Endothelial cell of umbilical vein (primary cell): ENCODE results near the gene C5. TPM values are rescaled to one million over a fixed set of nuclear protein-coding genes. Genes with fewer than 3 reads are reported as not detected.

Experiments
- BruUV-seq: library from RNA; stranded (reverse); fragments of 400-500 nt; replicated peaks from 2 replicates; lab custom pipeline; 2021; lab: Mats Ljungman, UMichigan
- CTCF ChIA-PET: fragments of 300-600, 350-600 bp; sonication (Branson Sonifier 250); formaldehyde crosslinking; loops from one replicate; lab custom pipeline; 2021; ENCODE audit warnings: antibody characterized with exemption, inconsistent platforms; lab: Charles Lee
- POLR2A ChIA-PET: fragments of 300-600, 350-600 bp; sonication (Branson Sonifier 250); formaldehyde crosslinking; loops from one replicate; lab custom pipeline; 2021; ENCODE audit warnings: antibody characterized with exemption, inconsistent platforms; lab: Charles Lee
- DNase-seq: peaks from one replicate; pipeline ENCODE4 v3.0.0-alpha.2; 2011; ENCODE audit warnings: low read depth, low spot score
- FAIRE-seq: peaks from 2 replicates; lab custom pipeline; 2011; peaks lifted over from hg19 to GRCh38; lab: Jason Lieb, UNC
- H2AFZ ChIP-seq: 2 replicates; pipeline ENCODE4 v1.6.0; 2012; ENCODE audit warnings: low read depth, low read length, control low read depth, inconsistent platforms
- H3K27ac ChIP-seq: 2 replicates; pipeline ENCODE4 v1.5.1; 2011; ENCODE audit warnings: low read depth, mild to moderate bottlenecking, control low read depth, low read length, moderate library complexity; ENCODE audit not compliant: insufficient read depth
- H3K27me3 ChIP-seq, 2 experiments: 2 replicates each; pipeline versions ENCODE4 v1.6.0 to v1.6.1; 2011; ENCODE audit warnings: low read length in 2 of 2, mixed read lengths in 1 of 2; ENCODE audit not compliant: control insufficient read depth in 2 of 2, insufficient read depth in 2 of 2
- H3K36me3 ChIP-seq, 2 experiments: 2 replicates in 1 of 2; 3 replicates in 1 of 2; pipeline ENCODE4 v1.5.1; 2011; ENCODE audit warnings: low read length in 2 of 2, mild to moderate bottlenecking in 1 of 2, moderate library complexity in 1 of 2; ENCODE audit not compliant: control insufficient read depth in 2 of 2, insufficient read depth in 2 of 2; ENCODE audit errors: extremely low read depth in 1 of 2
- H3K4me1 ChIP-seq: 3 replicates; pipeline ENCODE4 v1.5.1; 2011; ENCODE audit warnings: mild to moderate bottlenecking, low read length; ENCODE audit not compliant: control insufficient read depth, insufficient read depth; ENCODE audit errors: extremely low read depth
- H3K4me2 ChIP-seq: 2 replicates; pipeline ENCODE4 v1.6.1; 2011; ENCODE audit warnings: low read length, control low read depth, mixed read lengths; ENCODE audit not compliant: insufficient read depth
- H3K4me3 ChIP-seq, 3 experiments: fragments of 200-600 bp in 1 of 3; sonication (generic), shearing (Covaris generic) in 1 of 3; replicated peaks in 1 of 3; 2 replicates each; pipeline ENCODE4 v1.5.1; 2011 to 2016; ENCODE audit warnings: control low read depth in 3 of 3, low read length in 3 of 3, mild to moderate bottlenecking in 2 of 3, inconsistent platforms in 1 of 3, low read depth in 1 of 3, moderate library complexity in 1 of 3; ENCODE audit not compliant: insufficient read depth in 1 of 3
- H3K79me2 ChIP-seq: 2 replicates; pipeline ENCODE4 v1.6.0; 2012; ENCODE audit warnings: low read length, inconsistent platforms; ENCODE audit not compliant: control insufficient read depth, insufficient read depth
- H3K9ac ChIP-seq: replicated peaks from 2 replicates; pipeline ENCODE3; 2011; ENCODE audit warnings: low read length, control low read depth; ENCODE audit not compliant: insufficient read depth; ENCODE audit errors: extremely low read depth
- H3K9me1 ChIP-seq: replicated peaks from 3 replicates; pipeline ENCODE4 v1.6.0; 2011; ENCODE audit warnings: mild to moderate bottlenecking, low read length; ENCODE audit not compliant: control insufficient read depth, insufficient read depth; ENCODE audit errors: extremely low read depth
- H3K9me3 ChIP-seq: replicated peaks from 2 replicates; pipeline ENCODE4 v1.5.1; 2012; ENCODE audit warnings: low read length, inconsistent platforms; ENCODE audit not compliant: control insufficient read depth, insufficient read depth
- H4K20me1 ChIP-seq: replicated peaks from 2 replicates; pipeline ENCODE3; 2011; ENCODE audit warnings: mild to moderate bottlenecking, low read length; ENCODE audit not compliant: control insufficient read depth, insufficient read depth; ENCODE audit errors: extremely low read depth
- EZH2 ChIP-seq: IDR thresholded peaks from 2 replicates; pipeline ENCODE4 v1.6.1; 2012; ENCODE audit warnings: borderline replicate concordance, low read depth, mild to moderate bottlenecking, moderate library complexity, low read length, inconsistent platforms; ENCODE audit not compliant: severe bottlenecking
- FOS ChIP-seq: IDR thresholded peaks from 2 replicates; pipeline ENCODE4 v1.6.1; 2011; ENCODE audit warnings: mild to moderate bottlenecking, low read length, moderate library complexity, borderline replicate concordance; ENCODE audit not compliant: insufficient read depth
- GATA2 ChIP-seq: IDR thresholded peaks from 2 replicates; pipeline ENCODE4 v1.7.0; 2011; ENCODE audit warnings: low read depth, mild to moderate bottlenecking, moderate library complexity, mixed read lengths, low read length; ENCODE audit not compliant: insufficient read length, insufficient read depth
- JUN ChIP-seq: IDR thresholded peaks from 2 replicates; pipeline ENCODE4 v1.6.1; 2011; ENCODE audit warnings: borderline replicate concordance, low read depth; ENCODE audit not compliant: insufficient read length, insufficient read depth
- MYC ChIP-seq: IDR thresholded peaks from one replicate; pipeline ENCODE4 v1.6.1; 2011; ENCODE audit warnings: mild to moderate bottlenecking, low read depth, low read length
- POLR2A ChIP-seq: IDR thresholded peaks from 2 replicates; pipeline ENCODE4 v1.6.1; 2012; ENCODE audit warnings: low read depth, mild to moderate bottlenecking, control low read depth, low read length
- POLR2AphosphoS5 ChIP-seq: IDR thresholded peaks from 2 replicates; pipeline ENCODE4 v1.6.1; 2012; ENCODE audit warnings: low read depth, mild to moderate bottlenecking, control low read depth, low read length, moderate library complexity; ENCODE audit not compliant: insufficient read depth
- dilution Hi-C: fragments of 300-500 bp; cut with MboI; formaldehyde crosslinking; loops from one replicate; pipeline ENCODE4 v1.15.0; 2019; ENCODE audit warnings: low sequenced_read_pairs; ENCODE audit not compliant: extremely low pct_ligation_motif_present
- intact Hi-C: fragments of 100-400 bp; cut with micrococcal nuclease; formaldehyde crosslinking; loops from one replicate; pipeline ENCODE4 v1.10.0; 2022
- polyA plus RNA-seq, 4 experiments: library from polyadenylated mRNA; depleted of rRNA in 3 of 4; stranded (reverse) in 3 of 4; unstranded in 1 of 4; fragments of >200 nt; gene quantifications; 2 replicates each; pipeline versions ENCODE4 v1.2.1 to v1.2.3, GENCODE V29; 2011 to 2012; ENCODE audit warnings: missing spikeins in 1 of 4
- total RNA-seq: library from RNA; stranded (reverse); gene quantifications from 2 replicates; pipeline ENCODE4 v1.2.3, GENCODE V29; 2021
- TF ChIP-seq, protein P1 (sequence below): IDR thresholded peaks from 2 replicates; pipeline ENCODE4 v1.6.1; 2011; ENCODE audit not compliant: insufficient read depth, insufficient read length
- TF ChIP-seq, protein P2 (sequence below), 2 donors: IDR thresholded peaks; 1 replicate in 1 of 2; 2 replicates in 1 of 2; pipeline ENCODE4 v1.5.1; 2011; ENCODE audit warnings: low read length in 2 of 2, mild to moderate bottlenecking in 2 of 2, moderate library complexity in 2 of 2, control low read depth in 1 of 2, inconsistent platforms in 1 of 2, low read depth in 1 of 2; ENCODE audit not compliant: insufficient read depth in 1 of 2; ENCODE audit errors: extremely low read depth in 1 of 2

Gene C5
- total and polyA plus RNA-seq, 2 donors (not counting 3 experiments of a cell fraction or from before 2014, with no cell fraction given): 0.79 to 1.6 TPM

DNA sequence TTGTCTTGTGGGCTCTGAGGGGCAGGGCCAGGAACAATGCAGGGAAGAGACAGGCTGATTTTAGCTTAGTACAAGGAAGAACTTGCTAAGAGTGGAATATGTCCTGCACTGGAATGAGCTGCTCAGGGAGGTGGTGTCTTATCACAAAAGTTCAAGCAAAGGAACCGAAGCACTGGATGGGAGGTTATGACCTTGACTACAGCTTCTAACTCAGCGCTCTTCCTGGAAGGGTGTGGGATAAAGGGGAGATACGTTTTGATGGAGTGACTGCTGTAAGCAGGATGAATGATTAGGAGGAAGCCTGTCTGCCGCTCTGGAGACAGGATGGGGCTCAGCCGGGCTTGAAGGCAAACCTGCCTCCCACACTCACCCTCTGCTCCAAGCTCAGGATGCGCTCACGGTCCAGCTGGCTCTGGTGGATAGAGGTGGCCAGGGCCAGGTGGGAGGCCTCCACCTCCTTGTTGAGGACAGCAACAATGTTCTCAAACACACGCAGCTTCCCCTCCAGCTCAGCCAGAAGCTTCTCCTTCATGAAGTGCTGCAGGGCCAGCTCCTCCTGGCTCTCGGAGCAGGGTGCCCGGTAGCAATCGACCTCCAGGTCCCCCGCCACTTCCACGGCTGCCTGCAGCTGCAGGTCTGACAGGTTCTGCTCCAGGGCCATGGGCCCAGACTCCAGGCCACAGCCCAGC, 137.0 kb downstream of the C5 start:
- CTCF ChIA-PET: interaction anchor here (1.3 to 1.5 kb wide), 2 partner anchors 69 to 147 kb away, joined by 3 to 4 read pairs; no protein-coding TSS in a partner anchor
- no peaks in the 10 kb centered on the region for H3K36me3 ChIP-seq
- no peaks in the 10 kb centered on the region for H3K9me1 ChIP-seq
- H3K4me3 ChIP-seq: no peak overlapping the region
- H3K4me2 ChIP-seq: no peak overlapping the region
- no peaks in the 10 kb centered on the region for H3K9me3 ChIP-seq
- peaks cover 6% of the 10 kb centered on the region for H3K4me1 ChIP-seq
- no peak overlapping the region for H3K9ac ChIP-seq
- no peaks in the 10 kb centered on the region for H3K27me3 ChIP-seq
- POLR2A ChIA-PET: no interaction called here
- dilution Hi-C loops (no loop called here), intact Hi-C loops (no loop called here)
- no peaks in the 10 kb centered on the region for H4K20me1 ChIP-seq
- H3K79me2 ChIP-seq: no peaks in the 10 kb centered on the region
- FAIRE-seq (no peak), DNase-seq (no peak)
- no TSS peak for BruUV-seq
- no peak overlapping the region for H3K27ac ChIP-seq
- H2AFZ ChIP-seq: no peak overlapping the region
- TF ChIP-seq GATA2: no peak
- no peak for TF ChIP-seq FOS
- TF ChIP-seq, protein P1, sequence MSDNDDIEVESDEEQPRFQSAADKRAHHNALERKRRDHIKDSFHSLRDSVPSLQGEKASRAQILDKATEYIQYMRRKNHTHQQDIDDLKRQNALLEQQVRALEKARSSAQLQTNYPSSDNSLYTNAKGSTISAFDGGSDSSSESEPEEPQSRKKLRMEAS: no peak
- TF ChIP-seq POLR2A: no peak
- TF ChIP-seq EZH2: no peak
- TF ChIP-seq, protein P2, sequence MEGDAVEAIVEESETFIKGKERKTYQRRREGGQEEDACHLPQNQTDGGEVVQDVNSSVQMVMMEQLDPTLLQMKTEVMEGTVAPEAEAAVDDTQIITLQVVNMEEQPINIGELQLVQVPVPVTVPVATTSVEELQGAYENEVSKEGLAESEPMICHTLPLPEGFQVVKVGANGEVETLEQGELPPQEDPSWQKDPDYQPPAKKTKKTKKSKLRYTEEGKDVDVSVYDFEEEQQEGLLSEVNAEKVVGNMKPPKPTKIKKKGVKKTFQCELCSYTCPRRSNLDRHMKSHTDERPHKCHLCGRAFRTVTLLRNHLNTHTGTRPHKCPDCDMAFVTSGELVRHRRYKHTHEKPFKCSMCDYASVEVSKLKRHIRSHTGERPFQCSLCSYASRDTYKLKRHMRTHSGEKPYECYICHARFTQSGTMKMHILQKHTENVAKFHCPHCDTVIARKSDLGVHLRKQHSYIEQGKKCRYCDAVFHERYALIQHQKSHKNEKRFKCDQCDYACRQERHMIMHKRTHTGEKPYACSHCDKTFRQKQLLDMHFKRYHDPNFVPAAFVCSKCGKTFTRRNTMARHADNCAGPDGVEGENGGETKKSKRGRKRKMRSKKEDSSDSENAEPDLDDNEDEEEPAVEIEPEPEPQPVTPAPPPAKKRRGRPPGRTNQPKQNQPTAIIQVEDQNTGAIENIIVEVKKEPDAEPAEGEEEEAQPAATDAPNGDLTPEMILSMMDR (IDR thresholded peaks at IDR 0.05; ENCODE audit: extremely low read depth in 1 of 2, insufficient read depth in 1 of 2, low read depth in 1 of 2, low read length in 2 of 2): no peak
- no peak for TF ChIP-seq JUN
- no peak for TF ChIP-seq POLR2AphosphoS5
- TF ChIP-seq MYC: no peak
